Endothelial cell of umbilical vein (primary cell): ENCODE data around the gene PRKAB1. TPM values are rescaled to one million over a fixed set of nuclear protein-coding genes. Genes with fewer than 3 reads are reported as not detected.
A peak's percentile ranks its signal among the peaks of the same experiment; 100 is the strongest.

Experiments
- BruUV-seq: library from RNA; stranded (reverse); fragments of 400-500 nt; replicated peaks from 2 replicates; lab custom pipeline; 2021; lab: Mats Ljungman, UMichigan
- CTCF ChIA-PET: fragments of 300-600, 350-600 bp; sonication (Branson Sonifier 250); formaldehyde crosslinking; loops from one replicate; lab custom pipeline; 2021; ENCODE audit warnings: antibody characterized with exemption, inconsistent platforms; lab: Charles Lee
- POLR2A ChIA-PET: fragments of 300-600, 350-600 bp; sonication (Branson Sonifier 250); formaldehyde crosslinking; loops from one replicate; lab custom pipeline; 2021; ENCODE audit warnings: antibody characterized with exemption, inconsistent platforms; lab: Charles Lee
- DNase-seq: peaks from one replicate; pipeline ENCODE4 v3.0.0-alpha.2; 2011; ENCODE audit warnings: low read depth, low spot score
- FAIRE-seq: peaks from 2 replicates; lab custom pipeline; 2011; peaks lifted over from hg19 to GRCh38; lab: Jason Lieb, UNC
- H2AFZ ChIP-seq: 2 replicates; pipeline ENCODE4 v1.6.0; 2012; ENCODE audit warnings: low read depth, low read length, control low read depth, inconsistent platforms
- H3K27ac ChIP-seq: 2 replicates; pipeline ENCODE4 v1.5.1; 2011; ENCODE audit warnings: low read depth, mild to moderate bottlenecking, control low read depth, low read length, moderate library complexity; ENCODE audit not compliant: insufficient read depth
- H3K27me3 ChIP-seq, 2 experiments: 2 replicates each; pipeline versions ENCODE4 v1.6.0 to v1.6.1; 2011; ENCODE audit warnings: low read length in 2 of 2, mixed read lengths in 1 of 2; ENCODE audit not compliant: control insufficient read depth in 2 of 2, insufficient read depth in 2 of 2
- H3K36me3 ChIP-seq, 2 experiments: 2 replicates in 1 of 2; 3 replicates in 1 of 2; pipeline ENCODE4 v1.5.1; 2011; ENCODE audit warnings: low read length in 2 of 2, mild to moderate bottlenecking in 1 of 2, moderate library complexity in 1 of 2; ENCODE audit not compliant: control insufficient read depth in 2 of 2, insufficient read depth in 2 of 2; ENCODE audit errors: extremely low read depth in 1 of 2
- H3K4me1 ChIP-seq: 3 replicates; pipeline ENCODE4 v1.5.1; 2011; ENCODE audit warnings: mild to moderate bottlenecking, low read length; ENCODE audit not compliant: control insufficient read depth, insufficient read depth; ENCODE audit errors: extremely low read depth
- H3K4me2 ChIP-seq: 2 replicates; pipeline ENCODE4 v1.6.1; 2011; ENCODE audit warnings: low read length, control low read depth, mixed read lengths; ENCODE audit not compliant: insufficient read depth
- H3K4me3 ChIP-seq, 3 experiments: fragments of 200-600 bp in 1 of 3; sonication (generic), shearing (Covaris generic) in 1 of 3; replicated peaks in 1 of 3; 2 replicates each; pipeline ENCODE4 v1.5.1; 2011 to 2016; ENCODE audit warnings: control low read depth in 3 of 3, low read length in 3 of 3, mild to moderate bottlenecking in 2 of 3, inconsistent platforms in 1 of 3, low read depth in 1 of 3, moderate library complexity in 1 of 3; ENCODE audit not compliant: insufficient read depth in 1 of 3
- H3K79me2 ChIP-seq: 2 replicates; pipeline ENCODE4 v1.6.0; 2012; ENCODE audit warnings: low read length, inconsistent platforms; ENCODE audit not compliant: control insufficient read depth, insufficient read depth
- H3K9ac ChIP-seq: replicated peaks from 2 replicates; pipeline ENCODE3; 2011; ENCODE audit warnings: low read length, control low read depth; ENCODE audit not compliant: insufficient read depth; ENCODE audit errors: extremely low read depth
- H3K9me1 ChIP-seq: replicated peaks from 3 replicates; pipeline ENCODE4 v1.6.0; 2011; ENCODE audit warnings: mild to moderate bottlenecking, low read length; ENCODE audit not compliant: control insufficient read depth, insufficient read depth; ENCODE audit errors: extremely low read depth
- H3K9me3 ChIP-seq: replicated peaks from 2 replicates; pipeline ENCODE4 v1.5.1; 2012; ENCODE audit warnings: low read length, inconsistent platforms; ENCODE audit not compliant: control insufficient read depth, insufficient read depth
- H4K20me1 ChIP-seq: replicated peaks from 2 replicates; pipeline ENCODE3; 2011; ENCODE audit warnings: mild to moderate bottlenecking, low read length; ENCODE audit not compliant: control insufficient read depth, insufficient read depth; ENCODE audit errors: extremely low read depth
- EZH2 ChIP-seq: IDR thresholded peaks from 2 replicates; pipeline ENCODE4 v1.6.1; 2012; ENCODE audit warnings: borderline replicate concordance, low read depth, mild to moderate bottlenecking, moderate library complexity, low read length, inconsistent platforms; ENCODE audit not compliant: severe bottlenecking
- FOS ChIP-seq: IDR thresholded peaks from 2 replicates; pipeline ENCODE4 v1.6.1; 2011; ENCODE audit warnings: mild to moderate bottlenecking, low read length, moderate library complexity, borderline replicate concordance; ENCODE audit not compliant: insufficient read depth
- GATA2 ChIP-seq: IDR thresholded peaks from 2 replicates; pipeline ENCODE4 v1.7.0; 2011; ENCODE audit warnings: low read depth, mild to moderate bottlenecking, moderate library complexity, mixed read lengths, low read length; ENCODE audit not compliant: insufficient read length, insufficient read depth
- JUN ChIP-seq: IDR thresholded peaks from 2 replicates; pipeline ENCODE4 v1.6.1; 2011; ENCODE audit warnings: borderline replicate concordance, low read depth; ENCODE audit not compliant: insufficient read length, insufficient read depth
- MYC ChIP-seq: IDR thresholded peaks from one replicate; pipeline ENCODE4 v1.6.1; 2011; ENCODE audit warnings: mild to moderate bottlenecking, low read depth, low read length
- POLR2A ChIP-seq: IDR thresholded peaks from 2 replicates; pipeline ENCODE4 v1.6.1; 2012; ENCODE audit warnings: low read depth, mild to moderate bottlenecking, control low read depth, low read length
- POLR2AphosphoS5 ChIP-seq: IDR thresholded peaks from 2 replicates; pipeline ENCODE4 v1.6.1; 2012; ENCODE audit warnings: low read depth, mild to moderate bottlenecking, control low read depth, low read length, moderate library complexity; ENCODE audit not compliant: insufficient read depth
- dilution Hi-C: fragments of 300-500 bp; cut with MboI; formaldehyde crosslinking; loops from one replicate; pipeline ENCODE4 v1.15.0; 2019; ENCODE audit warnings: low sequenced_read_pairs; ENCODE audit not compliant: extremely low pct_ligation_motif_present
- intact Hi-C: fragments of 100-400 bp; cut with micrococcal nuclease; formaldehyde crosslinking; loops from one replicate; pipeline ENCODE4 v1.10.0; 2022
- microRNA counts: library from miRNA; unstranded; fragments of <30 nt; microRNA quantifications from one replicate; lab custom pipeline; 2016
- microRNA-seq: library from miRNA; unstranded; fragments of <30 nt; microRNA quantifications from one replicate; pipeline ENCODE4 v1.2.0, GENCODE V29; 2021; ENCODE audit warnings: borderline number of aligned reads, borderline replicate concordance
- polyA plus RNA-seq, 4 experiments: library from polyadenylated mRNA; depleted of rRNA in 3 of 4; stranded (reverse) in 3 of 4; unstranded in 1 of 4; fragments of >200 nt; gene quantifications; 2 replicates each; pipeline versions ENCODE4 v1.2.1 to v1.2.3, GENCODE V29; 2011 to 2012; ENCODE audit warnings: missing spikeins in 1 of 4
- small RNA-seq: library from RNA; depleted of rRNA; stranded (forward); fragments of <200 nt; gene quantifications from one replicate; pipeline ENCODE3, GENCODE V24; 2012; ENCODE audit warnings: low replicate concordance, low read depth; ENCODE audit not compliant: insufficient read depth, insufficient read length
- total RNA-seq: library from RNA; stranded (reverse); gene quantifications from 2 replicates; pipeline ENCODE4 v1.2.3, GENCODE V29; 2021
- TF ChIP-seq, protein P1 (sequence below): IDR thresholded peaks from 2 replicates; pipeline ENCODE4 v1.6.1; 2011; ENCODE audit not compliant: insufficient read depth, insufficient read length
- TF ChIP-seq, protein P2 (sequence below), 2 donors: IDR thresholded peaks; 1 replicate in 1 of 2; 2 replicates in 1 of 2; pipeline ENCODE4 v1.5.1; 2011; ENCODE audit warnings: low read length in 2 of 2, mild to moderate bottlenecking in 2 of 2, moderate library complexity in 2 of 2, control low read depth in 1 of 2, inconsistent platforms in 1 of 2, low read depth in 1 of 2; ENCODE audit not compliant: insufficient read depth in 1 of 2; ENCODE audit errors: extremely low read depth in 1 of 2

Gene PRKAB1
- total and polyA plus RNA-seq, 2 donors (not counting 3 experiments of a cell fraction or from before 2014, with no cell fraction given) = 23.1 to 27.0 TPM

DNA sequence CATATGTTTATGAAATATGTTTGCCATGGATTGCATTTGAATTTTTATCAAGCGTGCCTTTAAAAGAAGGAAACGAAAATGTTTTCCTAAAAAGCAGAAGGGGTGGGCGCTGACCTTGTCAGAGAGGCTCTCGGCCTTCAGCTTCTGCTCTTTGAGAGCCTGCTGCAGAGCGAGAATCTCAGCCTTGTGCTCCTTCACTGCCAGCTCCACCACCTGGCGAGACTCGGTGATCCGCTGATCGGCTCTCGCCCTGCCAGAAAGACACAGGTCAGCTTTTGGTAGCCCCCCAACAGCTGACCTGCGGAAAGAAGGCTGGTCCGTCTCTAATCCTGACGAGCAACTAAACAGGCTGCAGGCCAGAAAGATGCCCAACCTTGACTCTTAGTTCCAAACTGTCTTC is 62.4 kb downstream of the PRKAB1 start:
- POLR2A ChIA-PET = no interaction called here
- dilution Hi-C loops = no loop called here
- no peak for FAIRE-seq
- Histone ChIP-seq H3K79me2 (no peaks in the 10 kb centered on the region), H3K4me2 (no peak overlapping the region), H2AFZ (no peak overlapping the region), H3K9me3 (no peaks in the 10 kb centered on the region), H3K36me3 (peaks cover 0 to 10% of the 10 kb centered on the region in 2 experiments), H3K9ac (no peak overlapping the region), H3K9me1 (no peaks in the 10 kb centered on the region), H3K4me3 (no peak overlapping the region), H4K20me1 (no peaks in the 10 kb centered on the region), H3K27ac (no peak overlapping the region), H3K4me1 (no peaks in the 10 kb centered on the region), H3K27me3 (no peaks in the 10 kb centered on the region)
- no peak for DNase-seq
- CTCF ChIA-PET = no interaction called here
- intact Hi-C loops = no loop called here
- no TSS peak for BruUV-seq
- TF ChIP-seq, protein P1, sequence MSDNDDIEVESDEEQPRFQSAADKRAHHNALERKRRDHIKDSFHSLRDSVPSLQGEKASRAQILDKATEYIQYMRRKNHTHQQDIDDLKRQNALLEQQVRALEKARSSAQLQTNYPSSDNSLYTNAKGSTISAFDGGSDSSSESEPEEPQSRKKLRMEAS = no peak
- TF ChIP-seq, protein P2, sequence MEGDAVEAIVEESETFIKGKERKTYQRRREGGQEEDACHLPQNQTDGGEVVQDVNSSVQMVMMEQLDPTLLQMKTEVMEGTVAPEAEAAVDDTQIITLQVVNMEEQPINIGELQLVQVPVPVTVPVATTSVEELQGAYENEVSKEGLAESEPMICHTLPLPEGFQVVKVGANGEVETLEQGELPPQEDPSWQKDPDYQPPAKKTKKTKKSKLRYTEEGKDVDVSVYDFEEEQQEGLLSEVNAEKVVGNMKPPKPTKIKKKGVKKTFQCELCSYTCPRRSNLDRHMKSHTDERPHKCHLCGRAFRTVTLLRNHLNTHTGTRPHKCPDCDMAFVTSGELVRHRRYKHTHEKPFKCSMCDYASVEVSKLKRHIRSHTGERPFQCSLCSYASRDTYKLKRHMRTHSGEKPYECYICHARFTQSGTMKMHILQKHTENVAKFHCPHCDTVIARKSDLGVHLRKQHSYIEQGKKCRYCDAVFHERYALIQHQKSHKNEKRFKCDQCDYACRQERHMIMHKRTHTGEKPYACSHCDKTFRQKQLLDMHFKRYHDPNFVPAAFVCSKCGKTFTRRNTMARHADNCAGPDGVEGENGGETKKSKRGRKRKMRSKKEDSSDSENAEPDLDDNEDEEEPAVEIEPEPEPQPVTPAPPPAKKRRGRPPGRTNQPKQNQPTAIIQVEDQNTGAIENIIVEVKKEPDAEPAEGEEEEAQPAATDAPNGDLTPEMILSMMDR (IDR thresholded peaks at IDR 0.05; ENCODE audit: extremely low read depth in 1 of 2, insufficient read depth in 1 of 2, low read depth in 1 of 2, low read length in 2 of 2) = no peak
- TF ChIP-seq JUN (no peak), POLR2A (no peak), POLR2AphosphoS5 (no peak), GATA2 (no peak), EZH2 (no peak), MYC (no peak), FOS (no peak)

MicroRNAs encoded within 50 kb of the gene (microRNA counts, 767-probe panel; counts per million panel counts)
- microRNA hsa-miR-1178 (lab: Ali Mortazavi, UCI) = 723 counts per million, percentile 96 among the panel's probes with 10 or more counts

Small RNAs within 50 kb of the gene (microRNA-seq; reads per million reads assigned to microRNA genes)
- gene MIR1178 = not detected

Small RNAs within 50 kb of the gene (small RNA-seq; reads per million reads assigned to genes)
- gene RN7SKP197 = not detected

Other genes with a start within 250 kb of the PRKAB1 start
- gene TMEM233, start 74.4 kb upstream of the PRKAB1 start, total RNA-seq = not detected in 2 replicates
- 0.01 and 0.03 TPM in 2 replicates for gene TMEM233, start 74.4 kb upstream of the PRKAB1 start, polyA plus RNA-seq
- 50.1 and 61.8 TPM in 2 replicates for gene CIT, start 209.2 kb downstream of the PRKAB1 start, total RNA-seq
- gene CIT, start 209.2 kb downstream of the PRKAB1 start, polyA plus RNA-seq = 13.3 and 14.1 TPM in 2 replicates